PC-3 (cell line): ENCODE results near the gene OXCT1. TPM values are rescaled to one million over a fixed set of nuclear protein-coding genes. Genes with fewer than 3 reads are reported as not detected.

Source experiments
- ATAC-seq: fragments of 200-7000 bp; cut with Tn5 transposase; 2 replicates; pipeline ENCODE4 v1.9.1; 2020; ENCODE audit warnings: mild to moderate bottlenecking, moderate library complexity
- BruUV-seq: library from RNA; stranded (reverse); fragments of 400-500 nt; replicated peaks from 2 replicates; lab custom pipeline; 2021; lab: Mats Ljungman, UMichigan
- CTCF ChIA-PET: fragments of 300-600 bp; sonication (Branson Sonifier 250); formaldehyde crosslinking; loops from one replicate; lab custom pipeline; 2022; ENCODE audit warnings: antibody characterized with exemption; lab: Charles Lee
- POLR2A ChIA-PET: fragments of 300-600 bp; sonication (Branson Sonifier 250); formaldehyde crosslinking; loops from one replicate; lab custom pipeline; 2022; ENCODE audit warnings: antibody characterized with exemption; ENCODE audit not compliant: unreplicated experiment; lab: Charles Lee
- DNase-seq: peaks from one replicate; pipeline ENCODE4 v3.0.0-alpha.2; 2015
- H2AFZ ChIP-seq: fragments of 300-600 bp; sonication (generic); 2 replicates; pipeline ENCODE4 v1.6.0; 2016; ENCODE audit warnings: antibody characterized with exemption, low read length
- H3F3A ChIP-seq: fragments of 300-600 bp; sonication (generic); one replicate; pipeline ENCODE4 v1.6.0; 2017; ENCODE audit warnings: antibody characterized with exemption, low read length, control low read depth, mild to moderate bottlenecking; ENCODE audit not compliant: unreplicated experiment
- H3K27ac ChIP-seq: fragments of 300-600 bp; sonication (generic); 2 replicates; pipeline ENCODE4 v1.5.1; 2016; ENCODE audit warnings: mild to moderate bottlenecking, low read length
- H3K27me3 ChIP-seq: fragments of 300-600 bp; sonication (generic); 2 replicates; pipeline ENCODE4 v1.6.1; 2016; ENCODE audit warnings: low read length, mixed read lengths
- H3K36me3 ChIP-seq: fragments of 300-600 bp; sonication (generic); 2 replicates; pipeline ENCODE4 v1.6.1; 2016; ENCODE audit warnings: low read depth, mixed run types, low read length, mixed read lengths
- H3K4me1 ChIP-seq: fragments of 300-600 bp; sonication (generic); 2 replicates; pipeline ENCODE4 v1.5.1; 2016; ENCODE audit warnings: low read length; ENCODE audit not compliant: insufficient read depth
- H3K4me2 ChIP-seq: fragments of 300-600 bp; sonication (generic); 2 replicates; pipeline ENCODE4 v1.6.0; 2016; ENCODE audit warnings: low read length
- H3K4me3 ChIP-seq: fragments of 300-600 bp; sonication (generic); 2 replicates; pipeline ENCODE4 v1.5.1; 2016; ENCODE audit warnings: mild to moderate bottlenecking, low read length, mixed read lengths
- H3K79me2 ChIP-seq: fragments of 300-600 bp; sonication (generic); 2 replicates; pipeline ENCODE4 v1.6.1; 2017; ENCODE audit warnings: low read length, mixed read lengths
- H3K9ac ChIP-seq: fragments of 300-600 bp; sonication (generic); 2 replicates; pipeline ENCODE4 v1.6.0; 2016; ENCODE audit warnings: mild to moderate bottlenecking, low read length
- H3K9me2 ChIP-seq: fragments of 300-600 bp; sonication (generic); replicated peaks from 2 replicates; pipeline ENCODE4 v1.6.1; 2016; ENCODE audit warnings: mixed run types, low read length, mixed read lengths
- H3K9me3 ChIP-seq: fragments of 300-600 bp; sonication (generic); 2 replicates; pipeline ENCODE4 v1.6.1; 2016; ENCODE audit warnings: low read length, mixed read lengths
- H4K20me1 ChIP-seq: fragments of 300-600 bp; sonication (generic); 2 replicates; pipeline ENCODE4 v1.6.1; 2016; ENCODE audit warnings: low read length, mixed read lengths
- EZH2 ChIP-seq: fragments of 300-600 bp; sonication (generic); IDR thresholded peaks from one replicate; pipeline ENCODE4 v1.6.1; 2017; ENCODE audit warnings: antibody characterized with exemption, mild to moderate bottlenecking, low read length; ENCODE audit not compliant: unreplicated experiment
- EZH2phosphoT487 ChIP-seq: fragments of 300-600 bp; sonication (generic); IDR thresholded peaks from 2 replicates; pipeline ENCODE4 v1.6.1; 2018; ENCODE audit warnings: mild to moderate bottlenecking, antibody characterized with exemption, low read length, borderline replicate concordance
- intact Hi-C: fragments of 100-400 bp; cut with micrococcal nuclease; formaldehyde crosslinking; loops from 2 replicates; pipeline ENCODE4 v1.9.0; 2023
- total RNA-seq: library from RNA; depleted of rRNA; stranded (reverse); fragments of >200 nt; gene quantifications from 2 replicates; pipeline ENCODE4 v1.2.3, GENCODE V29; 2014
- TF ChIP-seq, protein P1 (sequence below): fragments of 300-600 bp; sonication (generic); conservative IDR thresholded peaks from 2 replicates; pipeline ENCODE4 v1.5.1; 2017; ENCODE audit warnings: antibody characterized with exemption, low read depth, mild to moderate bottlenecking, low read length

Gene OXCT1
- total RNA-seq, 1 experiment from 2014 or later: 25.5 TPM

- intact Hi-C loops: loop anchor here (1.0 to 10.0 kb wide), 7 partner anchors 68 to 1028 kb away; partner anchors contain the start of gene FBXO4
- peaks cover 13% of the 10 kb centered on the region for H3K36me3 ChIP-seq
- BruUV-seq: no TSS peak
These were observed 13.4 kb downstream of the OXCT1 start for GRCh38 chr5:41856644-41857491.

DNA sequence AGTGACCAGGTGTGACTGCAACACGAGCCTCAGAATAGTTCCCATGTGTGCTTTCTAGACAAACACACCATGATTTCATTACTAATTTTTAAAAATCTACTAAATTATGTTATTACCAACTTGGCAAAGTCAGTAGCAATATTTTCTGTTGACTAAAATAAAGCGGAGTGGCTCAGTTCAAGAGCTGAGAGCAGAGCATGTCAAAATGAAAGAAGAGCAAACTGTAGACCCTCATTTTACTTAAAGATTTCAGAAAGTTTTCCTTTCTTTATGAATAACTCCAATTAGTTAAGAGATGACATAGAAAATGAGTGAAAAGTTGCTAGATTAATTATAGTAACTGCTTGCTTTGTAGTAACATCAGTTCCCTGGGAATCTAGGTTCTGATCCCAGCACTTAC is 17.9 kb downstream of the OXCT1 start:
- Histone ChIP-seq H3K4me3 (no peak overlapping the region), H3K9me3 (no peaks in the 10 kb centered on the region), H3K27me3 (no peaks in the 10 kb centered on the region), H3K79me2 (no peaks in the 10 kb centered on the region), H3K4me2 (no peak overlapping the region), H3K27ac (no peak overlapping the region), H3K9me2 (no peaks in the 10 kb centered on the region), H3K36me3 (peaks cover 32% of the 10 kb centered on the region), H2AFZ (no peak overlapping the region), H3K4me1 (no peaks in the 10 kb centered on the region), H3K9ac (no peak overlapping the region), H3F3A (no peaks in the 10 kb centered on the region), H4K20me1 (no peaks in the 10 kb centered on the region)
- TF ChIP-seq EZH2phosphoT487: no peak
- TF ChIP-seq, protein P1, sequence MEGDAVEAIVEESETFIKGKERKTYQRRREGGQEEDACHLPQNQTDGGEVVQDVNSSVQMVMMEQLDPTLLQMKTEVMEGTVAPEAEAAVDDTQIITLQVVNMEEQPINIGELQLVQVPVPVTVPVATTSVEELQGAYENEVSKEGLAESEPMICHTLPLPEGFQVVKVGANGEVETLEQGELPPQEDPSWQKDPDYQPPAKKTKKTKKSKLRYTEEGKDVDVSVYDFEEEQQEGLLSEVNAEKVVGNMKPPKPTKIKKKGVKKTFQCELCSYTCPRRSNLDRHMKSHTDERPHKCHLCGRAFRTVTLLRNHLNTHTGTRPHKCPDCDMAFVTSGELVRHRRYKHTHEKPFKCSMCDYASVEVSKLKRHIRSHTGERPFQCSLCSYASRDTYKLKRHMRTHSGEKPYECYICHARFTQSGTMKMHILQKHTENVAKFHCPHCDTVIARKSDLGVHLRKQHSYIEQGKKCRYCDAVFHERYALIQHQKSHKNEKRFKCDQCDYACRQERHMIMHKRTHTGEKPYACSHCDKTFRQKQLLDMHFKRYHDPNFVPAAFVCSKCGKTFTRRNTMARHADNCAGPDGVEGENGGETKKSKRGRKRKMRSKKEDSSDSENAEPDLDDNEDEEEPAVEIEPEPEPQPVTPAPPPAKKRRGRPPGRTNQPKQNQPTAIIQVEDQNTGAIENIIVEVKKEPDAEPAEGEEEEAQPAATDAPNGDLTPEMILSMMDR: no peak
- no peak for TF ChIP-seq EZH2
- ChIA-PET POLR2A (no interaction called here), CTCF (no interaction called here)
- DNase-seq (no peak), ATAC-seq (no peak)
- intact Hi-C loops: loop anchor here (10.0 kb wide), 1 partner anchor 1033 kb away; no protein-coding TSS in a partner anchor
- no TSS peak for BruUV-seq

More at GRCh38 chr5:41856644-41857491, 13.4 kb downstream of the OXCT1 start:
- Histone ChIP-seq H3K79me2 (no peaks in the 10 kb centered on the region), H3K27me3 (no peaks in the 10 kb centered on the region), H3K9ac (no peak overlapping the region), H3K4me3 (no peak overlapping the region), H3K9me2 (no peaks in the 10 kb centered on the region), H3K27ac (no peak overlapping the region), H3K4me2 (no peak overlapping the region), H2AFZ (no peak overlapping the region), H3K4me1 (no peaks in the 10 kb centered on the region), H3F3A (no peaks in the 10 kb centered on the region), H4K20me1 (no peaks in the 10 kb centered on the region), H3K9me3 (no peaks in the 10 kb centered on the region)
- peak; percentile 94 for ATAC-seq
- ChIA-PET POLR2A (interaction anchor here (0.6 kb wide), 1 partner anchor 81 kb away, joined by 3 read pairs; no protein-coding TSS in a partner anchor), CTCF (interaction anchor here (0.6 to 2.2 kb wide), 10 partner anchors 9 to 1033 kb away, joined by 3 to 44 read pairs (median 3); partner anchors contain the start of genes FBXO4 and RIMOC1)
- DNase-seq: peak; percentile 93
- TF ChIP-seq, protein P1: peak; percentile 95
- TF ChIP-seq EZH2 (no peak), EZH2phosphoT487 (no peak)
